SH-SY5Y (cell line): Measurements from ENCODE around the gene SEMA3C.

Source experiments
- GATA2 ChIP-seq: IDR thresholded peaks from 2 replicates; pipeline ENCODE4 v1.6.1; 2011; ENCODE audit warnings: mild to moderate bottlenecking, low read depth, low read length
- GATA3 ChIP-seq: IDR thresholded peaks from 2 replicates; pipeline ENCODE4 v1.6.1; 2011; ENCODE audit warnings: low read depth, mild to moderate bottlenecking, low read length, moderate library complexity

SEMA3C gene

DNA sequence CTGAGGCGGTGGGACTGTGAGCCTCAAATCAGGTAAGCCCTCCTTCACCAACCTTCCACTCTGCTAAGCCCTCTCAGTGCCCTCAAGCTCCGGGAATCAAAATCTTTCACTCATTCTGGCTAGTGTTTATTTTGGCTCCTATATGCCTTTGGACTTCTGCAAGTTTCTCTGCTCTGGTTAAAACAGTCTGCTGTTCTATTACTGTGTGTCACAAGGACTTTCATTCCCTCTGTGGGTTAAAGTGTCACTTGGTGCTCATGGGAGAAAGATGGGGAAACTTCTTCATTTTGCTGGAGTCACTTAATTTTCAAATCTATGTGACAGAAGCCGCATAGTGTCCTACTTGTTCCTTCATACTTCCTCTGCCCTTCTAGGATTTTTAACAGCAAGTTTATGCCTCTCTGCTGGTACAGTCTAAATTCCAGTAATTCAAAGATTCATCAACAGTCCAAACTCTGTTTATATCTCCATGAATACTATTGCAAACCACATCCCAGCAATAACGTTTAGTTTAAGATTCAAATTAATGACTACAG, 219.1 kb downstream of the SEMA3C start:
- TF ChIP-seq GATA2 (no peak), GATA3 (no peak)

DNA sequence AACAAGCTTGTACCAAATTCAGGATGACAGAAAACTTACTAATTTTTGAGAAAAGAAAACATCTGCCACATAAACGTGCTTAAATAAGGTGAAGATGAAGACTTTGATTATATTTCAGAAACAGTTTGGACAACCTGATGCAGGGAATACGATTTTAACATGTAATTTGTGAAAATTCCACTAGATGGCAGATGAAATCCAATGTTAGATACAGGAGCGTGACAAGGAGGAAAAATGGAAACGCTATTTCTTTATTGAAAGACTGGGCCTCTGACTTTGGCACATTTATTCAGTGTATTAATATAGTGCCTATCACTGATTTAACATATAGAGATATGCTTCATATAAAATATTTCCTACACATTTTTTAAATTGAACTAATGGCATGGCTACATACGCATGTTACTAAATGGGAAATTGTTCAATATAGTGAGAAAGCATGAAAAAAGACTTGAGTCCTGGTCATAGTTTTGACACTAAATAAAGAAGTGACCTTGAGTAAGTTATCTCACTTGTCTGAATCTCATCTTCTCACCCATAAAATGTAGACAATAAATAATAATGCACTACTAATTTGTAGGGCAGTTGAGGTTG, 219.7 kb downstream of the SEMA3C start:
- TF ChIP-seq GATA2, result no peak
- TF ChIP-seq GATA3, result no peak
